ENCODE data around the gene PIK3C2A. TPM values are rescaled to one million over a fixed set of nuclear protein-coding genes. Genes with fewer than 3 reads are reported as not detected.

PIK3C2A gene
- total and polyA plus RNA-seq, 3 donors from 2014 or later = 31.5 to 125 (median 116) TPM

DNA sequence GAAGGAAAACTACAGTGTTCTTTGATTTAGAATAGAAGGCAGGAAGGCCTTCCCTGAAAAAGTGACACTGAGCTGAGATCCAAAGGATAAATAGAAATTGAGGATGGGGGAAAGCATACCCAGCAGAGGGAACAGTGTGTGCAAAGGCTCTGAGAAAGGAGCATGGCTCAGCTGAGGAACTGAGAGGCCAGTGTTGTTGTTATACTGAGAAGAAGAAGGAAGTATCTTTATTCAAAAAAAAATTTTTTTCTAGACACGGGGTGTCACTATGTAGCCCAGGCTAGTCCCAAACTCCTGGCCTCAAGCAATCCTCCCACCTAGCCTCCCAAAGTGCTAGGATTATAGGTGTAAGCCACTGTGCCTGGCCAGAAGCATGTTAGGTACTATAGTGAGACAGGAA is 3.5 kb upstream of the PIK3C2A start:
- Histone ChIP-seq H3K36me3 (ENCODE audit: low read depth, missing control alignments) (no peaks in the 10 kb centered on the region), H3K27ac (no peak overlapping the region), H3K4me1 (peaks cover 12% of the 10 kb centered on the region), H3K27me3 (no peaks in the 10 kb centered on the region), H3K4me3 (no peak overlapping the region), H3K9me3 (no peaks in the 10 kb centered on the region)
- WGBS, 2 donors = 50 to 68% methylated on average over 1 of the region's 1 CpG
- TF ChIP-seq, protein P1, sequence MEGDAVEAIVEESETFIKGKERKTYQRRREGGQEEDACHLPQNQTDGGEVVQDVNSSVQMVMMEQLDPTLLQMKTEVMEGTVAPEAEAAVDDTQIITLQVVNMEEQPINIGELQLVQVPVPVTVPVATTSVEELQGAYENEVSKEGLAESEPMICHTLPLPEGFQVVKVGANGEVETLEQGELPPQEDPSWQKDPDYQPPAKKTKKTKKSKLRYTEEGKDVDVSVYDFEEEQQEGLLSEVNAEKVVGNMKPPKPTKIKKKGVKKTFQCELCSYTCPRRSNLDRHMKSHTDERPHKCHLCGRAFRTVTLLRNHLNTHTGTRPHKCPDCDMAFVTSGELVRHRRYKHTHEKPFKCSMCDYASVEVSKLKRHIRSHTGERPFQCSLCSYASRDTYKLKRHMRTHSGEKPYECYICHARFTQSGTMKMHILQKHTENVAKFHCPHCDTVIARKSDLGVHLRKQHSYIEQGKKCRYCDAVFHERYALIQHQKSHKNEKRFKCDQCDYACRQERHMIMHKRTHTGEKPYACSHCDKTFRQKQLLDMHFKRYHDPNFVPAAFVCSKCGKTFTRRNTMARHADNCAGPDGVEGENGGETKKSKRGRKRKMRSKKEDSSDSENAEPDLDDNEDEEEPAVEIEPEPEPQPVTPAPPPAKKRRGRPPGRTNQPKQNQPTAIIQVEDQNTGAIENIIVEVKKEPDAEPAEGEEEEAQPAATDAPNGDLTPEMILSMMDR (IDR thresholded peaks at IDR 0.05) = no peak
- no peak for TF ChIP-seq POLR2A (IDR thresholded peaks at IDR 0.05)
- intact Hi-C loops (cut with DNase I; ENCODE audit: low total_unique reads) = loop anchor here (5.0 kb wide), 1 partner anchor 134 kb away; the partner anchor contains the start of gene RPS13
- DNase-seq = no peak

DNA sequence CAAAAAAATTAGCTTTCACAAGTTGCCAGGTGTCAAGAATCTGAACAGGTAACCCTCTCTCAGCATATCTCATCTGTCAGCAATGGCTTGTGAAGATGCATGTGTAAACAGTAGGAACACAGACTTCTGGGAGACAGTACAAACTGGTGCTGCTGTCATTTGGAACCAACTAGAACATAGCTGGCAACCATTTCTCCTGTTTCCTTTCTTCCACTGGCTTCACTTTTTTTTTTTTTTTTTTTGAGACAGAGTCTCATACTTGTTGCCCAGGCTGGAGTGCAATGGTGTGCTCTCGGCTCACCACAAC is 2.1 kb upstream of the PIK3C2A start:
- Histone ChIP-seq H3K4me3 (no peak overlapping the region), H3K27me3 (no peaks in the 10 kb centered on the region), H3K36me3 (ENCODE audit: low read depth, missing control alignments) (no peaks in the 10 kb centered on the region), H3K27ac (peak overlapping the region; percentile 93 to 97), H3K4me1 (peaks cover 21% of the 10 kb centered on the region), H3K9me3 (no peaks in the 10 kb centered on the region)
- TF ChIP-seq, protein P1 (IDR thresholded peaks at IDR 0.05) = no peak
- TF ChIP-seq POLR2A (IDR thresholded peaks at IDR 0.05) = no peak
- DNase-seq = no peak
- intact Hi-C loops (cut with DNase I; ENCODE audit: low total_unique reads) = loop anchor here (5.0 kb wide), 1 partner anchor 133 kb away; the partner anchor contains the start of gene RPS13
- 75 to 100% methylated on average over 1 of the region's 1 CpG for WGBS, 2 donors

DNA sequence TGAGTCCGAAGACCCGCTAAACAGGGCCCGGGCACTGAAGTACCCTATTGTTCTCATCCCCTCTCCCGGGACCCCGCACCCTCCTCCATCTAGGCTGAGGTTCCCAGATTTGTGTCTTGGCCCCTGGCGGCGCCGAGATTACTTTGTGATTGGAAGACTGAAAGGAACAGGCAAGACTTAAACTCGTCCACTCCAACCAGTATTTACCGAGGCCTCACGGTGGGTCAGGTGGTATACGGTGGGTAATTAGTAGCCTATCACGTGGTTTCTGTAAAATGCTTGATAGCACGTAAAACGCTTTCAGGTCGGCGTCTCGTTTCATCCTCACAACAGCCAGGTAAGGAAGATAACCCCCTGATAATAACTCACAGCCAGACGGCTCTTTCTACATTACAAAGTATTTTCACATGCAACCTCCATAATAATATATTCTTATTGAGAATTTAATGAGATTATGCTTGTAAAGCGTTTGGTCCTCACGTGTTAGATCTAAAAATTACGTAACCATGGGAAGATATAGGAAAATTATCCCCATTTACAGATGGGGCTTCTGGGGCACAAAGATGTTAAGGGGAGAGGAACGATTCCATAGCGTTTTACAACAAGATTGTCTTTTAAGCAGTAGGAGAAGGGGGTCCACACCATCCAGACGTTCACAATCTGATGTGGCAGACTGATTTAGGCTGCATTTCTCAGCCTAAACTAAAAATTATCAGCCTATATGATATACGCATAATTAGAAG is 642 bp upstream of the PIK3C2A start:
- no peaks in the 10 kb centered on the region for H3K9me3 ChIP-seq
- H3K27ac ChIP-seq = peak overlapping the region; percentile 93 to 97
- 2% methylated on average over 18 to 26 of the region's 26 CpGs for WGBS, 2 donors
- H3K4me1 ChIP-seq = peaks cover 21% of the 10 kb centered on the region
- H3K4me3 ChIP-seq = peak overlapping the region; percentile 80 to 91
- TF ChIP-seq, protein P1 (IDR thresholded peaks at IDR 0.05) = no peak
- TF ChIP-seq POLR2A (IDR thresholded peaks at IDR 0.05) = no peak
- intact Hi-C loops (cut with DNase I; ENCODE audit: low total_unique reads) = no loop called here
- peak; percentile 78 for DNase-seq
- H3K27me3 ChIP-seq = no peaks in the 10 kb centered on the region
- no peaks in the 10 kb centered on the region for H3K36me3 ChIP-seq (ENCODE audit: low read depth, missing control alignments)

DNA sequence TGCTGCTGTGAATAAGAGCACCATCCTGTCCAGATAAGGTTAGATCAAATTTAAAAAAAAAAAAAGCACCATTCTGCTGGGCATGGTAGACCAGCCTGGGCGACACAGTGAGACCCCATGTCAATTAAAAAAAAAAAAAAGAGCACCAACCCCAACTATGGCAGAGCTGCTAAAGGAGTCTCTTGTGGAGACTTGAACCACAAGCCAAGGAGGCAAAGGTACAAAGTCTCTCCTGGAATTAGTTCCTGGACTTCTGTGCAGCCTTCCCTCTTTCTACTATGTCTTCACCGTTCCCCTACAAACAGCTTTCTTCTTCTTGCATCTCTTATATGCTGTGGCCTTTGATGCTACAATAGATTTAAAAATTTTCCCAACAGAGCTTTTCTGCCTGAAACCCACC is 1.3 kb downstream of the PIK3C2A start:
- TF ChIP-seq, protein P1 (IDR thresholded peaks at IDR 0.05) = no peak
- TF ChIP-seq POLR2A (IDR thresholded peaks at IDR 0.05) = no peak
- no peaks in the 10 kb centered on the region for H3K36me3 ChIP-seq (ENCODE audit: low read depth, missing control alignments)
- peak overlapping the region; percentile 80 to 91 for H3K4me3 ChIP-seq
- intact Hi-C loops (cut with DNase I; ENCODE audit: low total_unique reads) = no loop called here
- peak overlapping the region; percentile 93 to 97 for H3K27ac ChIP-seq
- no peaks in the 10 kb centered on the region for H3K27me3 ChIP-seq
- peaks cover 23% of the 10 kb centered on the region for H3K4me1 ChIP-seq
- no peak for DNase-seq
- WGBS, 2 donors = 39 to 40% methylated on average over 2 of the region's 2 CpGs
- no peaks in the 10 kb centered on the region for H3K9me3 ChIP-seq

DNA sequence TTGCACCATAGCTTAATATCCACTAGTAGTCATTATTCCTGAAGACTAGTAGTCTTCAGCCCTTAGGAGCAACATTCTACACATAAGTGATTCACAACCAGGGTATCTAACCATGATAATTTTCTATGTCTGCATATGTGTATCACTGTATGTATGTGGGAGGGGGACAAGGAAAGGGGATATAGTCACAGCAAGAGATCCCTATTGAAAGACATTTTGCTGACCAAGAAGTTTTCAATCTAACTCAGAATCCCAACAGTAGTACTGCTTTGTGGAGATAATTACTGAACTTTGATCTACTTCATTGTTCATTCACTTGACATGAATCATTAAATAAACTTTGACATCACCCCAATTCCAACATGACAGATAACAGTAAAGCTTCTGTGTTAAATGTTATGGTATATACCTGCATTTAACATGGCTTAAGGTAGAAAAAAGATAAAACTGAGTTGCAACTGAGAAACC is 10.3 kb downstream of the PIK3C2A start:
- intact Hi-C loops (cut with DNase I; ENCODE audit: low total_unique reads) = no loop called here
- Histone ChIP-seq H3K4me3 (no peak overlapping the region), H3K9me3 (no peaks in the 10 kb centered on the region), H3K36me3 (ENCODE audit: low read depth, missing control alignments) (no peaks in the 10 kb centered on the region), H3K4me1 (peaks cover 3% of the 10 kb centered on the region), H3K27me3 (no peaks in the 10 kb centered on the region), H3K27ac (no peak overlapping the region)
- DNase-seq = no peak
- TF ChIP-seq, protein P1 (IDR thresholded peaks at IDR 0.05) = no peak
- TF ChIP-seq POLR2A (IDR thresholded peaks at IDR 0.05) = no peak
